Measurements from ENCODE around the gene PDE1C.

The PDE1C gene

GRCh38 chr7:32047801-32048200, 22.4 kb downstream of the PDE1C start:
- Histone ChIP-seq H3K4me1 (ENCODE audit: control insufficient read depth in 1 of 2, insufficient read depth in 2 of 2, low read length in 2 of 2) (no peaks in the 10 kb centered on the region), H3K27me3 (ENCODE audit: control insufficient read depth in 1 of 2, insufficient read depth in 2 of 2, low read length in 2 of 2) (no peaks in the 10 kb centered on the region), H3K9me3 (ENCODE audit: control insufficient read depth in 1 of 2, low read length in 2 of 2) (no peaks in the 10 kb centered on the region), H3K9ac (ENCODE audit: low read depth in 1 of 2, low read length in 2 of 2) (no peak overlapping the region), H3K4me3 (ENCODE audit: low read depth in 1 of 2, low read length in 2 of 2) (no peak overlapping the region), H3K27ac (ENCODE audit: low read depth, low read length) (no peak overlapping the region), H3K36me3 (ENCODE audit: control insufficient read depth in 1 of 2, insufficient read depth in 2 of 2, low read length in 2 of 2) (no peaks in the 10 kb centered on the region)

GRCh38 chr7:32047075-32047474, 23.1 kb downstream of the PDE1C start:
- no peak overlapping the region for H3K9ac ChIP-seq (ENCODE audit: low read depth in 1 of 2, low read length in 2 of 2)
- H3K9me3 ChIP-seq (ENCODE audit: control insufficient read depth in 1 of 2, low read length in 2 of 2), result no peaks in the 10 kb centered on the region
- H3K27me3 ChIP-seq (ENCODE audit: control insufficient read depth in 1 of 2, insufficient read depth in 2 of 2, low read length in 2 of 2), result no peaks in the 10 kb centered on the region
- H3K4me1 ChIP-seq (ENCODE audit: control insufficient read depth in 1 of 2, insufficient read depth in 2 of 2, low read length in 2 of 2), result no peaks in the 10 kb centered on the region
- no peaks in the 10 kb centered on the region for H3K36me3 ChIP-seq (ENCODE audit: control insufficient read depth in 1 of 2, insufficient read depth in 2 of 2, low read length in 2 of 2)
- H3K4me3 ChIP-seq (ENCODE audit: low read depth in 1 of 2, low read length in 2 of 2), result no peak overlapping the region
- no peak overlapping the region for H3K27ac ChIP-seq (ENCODE audit: low read depth, low read length)

- H3K9ac ChIP-seq (ENCODE audit: low read depth in 1 of 2, low read length in 2 of 2), result no peak overlapping the region
- no peaks in the 10 kb centered on the region for H3K4me1 ChIP-seq (ENCODE audit: control insufficient read depth in 1 of 2, insufficient read depth in 2 of 2, low read length in 2 of 2)
Observed at GRCh38 chr7:32045228-32045627, 25.0 kb downstream of the PDE1C start.

GRCh38 chr7:32044739-32045138, 25.5 kb downstream of the PDE1C start:
- Histone ChIP-seq H3K4me3 (ENCODE audit: low read depth in 1 of 2, low read length in 2 of 2) (no peak overlapping the region), H3K9ac (ENCODE audit: low read depth in 1 of 2, low read length in 2 of 2) (no peak overlapping the region), H3K27me3 (ENCODE audit: control insufficient read depth in 1 of 2, insufficient read depth in 2 of 2, low read length in 2 of 2) (no peaks in the 10 kb centered on the region), H3K36me3 (ENCODE audit: control insufficient read depth in 1 of 2, insufficient read depth in 2 of 2, low read length in 2 of 2) (no peaks in the 10 kb centered on the region), H3K9me3 (ENCODE audit: control insufficient read depth in 1 of 2, low read length in 2 of 2) (no peaks in the 10 kb centered on the region), H3K27ac (ENCODE audit: low read depth, low read length) (no peak overlapping the region), H3K4me1 (ENCODE audit: control insufficient read depth in 1 of 2, insufficient read depth in 2 of 2, low read length in 2 of 2) (no peaks in the 10 kb centered on the region)

More at GRCh38 chr7:32045228-32045627, 25.0 kb downstream of the PDE1C start:
- Histone ChIP-seq H3K27ac (ENCODE audit: low read depth, low read length) (no peak overlapping the region), H3K4me3 (ENCODE audit: low read depth in 1 of 2, low read length in 2 of 2) (no peak overlapping the region), H3K36me3 (ENCODE audit: control insufficient read depth in 1 of 2, insufficient read depth in 2 of 2, low read length in 2 of 2) (no peaks in the 10 kb centered on the region), H3K27me3 (ENCODE audit: control insufficient read depth in 1 of 2, insufficient read depth in 2 of 2, low read length in 2 of 2) (no peaks in the 10 kb centered on the region), H3K9me3 (ENCODE audit: control insufficient read depth in 1 of 2, low read length in 2 of 2) (no peaks in the 10 kb centered on the region)

GRCh38 chr7:32043688-32044087, 26.5 kb downstream of the PDE1C start:
- H3K36me3 ChIP-seq (ENCODE audit: control insufficient read depth in 1 of 2, insufficient read depth in 2 of 2, low read length in 2 of 2), result no peaks in the 10 kb centered on the region
- no peaks in the 10 kb centered on the region for H3K4me1 ChIP-seq (ENCODE audit: control insufficient read depth in 1 of 2, insufficient read depth in 2 of 2, low read length in 2 of 2)
- H3K4me3 ChIP-seq (ENCODE audit: low read depth in 1 of 2, low read length in 2 of 2), result no peak overlapping the region
- no peak overlapping the region for H3K9ac ChIP-seq (ENCODE audit: low read depth in 1 of 2, low read length in 2 of 2)
- no peaks in the 10 kb centered on the region for H3K27me3 ChIP-seq (ENCODE audit: control insufficient read depth in 1 of 2, insufficient read depth in 2 of 2, low read length in 2 of 2)
- H3K27ac ChIP-seq (ENCODE audit: low read depth, low read length), result no peak overlapping the region
- no peaks in the 10 kb centered on the region for H3K9me3 ChIP-seq (ENCODE audit: control insufficient read depth in 1 of 2, low read length in 2 of 2)

- Histone ChIP-seq H3K4me1 (ENCODE audit: control insufficient read depth in 1 of 2, insufficient read depth in 2 of 2, low read length in 2 of 2) (no peaks in the 10 kb centered on the region), H3K36me3 (ENCODE audit: control insufficient read depth in 1 of 2, insufficient read depth in 2 of 2, low read length in 2 of 2) (no peaks in the 10 kb centered on the region), H3K9ac (ENCODE audit: low read depth in 1 of 2, low read length in 2 of 2) (no peak overlapping the region), H3K9me3 (ENCODE audit: control insufficient read depth in 1 of 2, low read length in 2 of 2) (no peaks in the 10 kb centered on the region), H3K4me3 (ENCODE audit: low read depth in 1 of 2, low read length in 2 of 2) (no peak overlapping the region), H3K27ac (ENCODE audit: low read depth, low read length) (no peak overlapping the region), H3K27me3 (ENCODE audit: control insufficient read depth in 1 of 2, insufficient read depth in 2 of 2, low read length in 2 of 2) (no peaks in the 10 kb centered on the region)
Observed at GRCh38 chr7:32042900-32043299, 27.3 kb downstream of the PDE1C start.

GRCh38 chr7:32039000-32039756, 31.0 kb downstream of the PDE1C start:
- Histone ChIP-seq H3K9me3 (ENCODE audit: control insufficient read depth in 1 of 2, low read length in 2 of 2) (no peaks in the 10 kb centered on the region), H3K9ac (ENCODE audit: low read depth in 1 of 2, low read length in 2 of 2) (no peak overlapping the region), H3K36me3 (ENCODE audit: control insufficient read depth in 1 of 2, insufficient read depth in 2 of 2, low read length in 2 of 2) (no peaks in the 10 kb centered on the region), H3K4me1 (ENCODE audit: control insufficient read depth in 1 of 2, insufficient read depth in 2 of 2, low read length in 2 of 2) (no peaks in the 10 kb centered on the region), H3K27ac (ENCODE audit: low read depth, low read length) (no peak overlapping the region), H3K27me3 (ENCODE audit: control insufficient read depth in 1 of 2, insufficient read depth in 2 of 2, low read length in 2 of 2) (no peaks in the 10 kb centered on the region), H3K4me3 (ENCODE audit: low read depth in 1 of 2, low read length in 2 of 2) (no peak overlapping the region)

GRCh38 chr7:32037650-32038198, 32.5 kb downstream of the PDE1C start:
- Histone ChIP-seq H3K27me3 (ENCODE audit: control insufficient read depth in 1 of 2, insufficient read depth in 2 of 2, low read length in 2 of 2) (no peaks in the 10 kb centered on the region), H3K9ac (ENCODE audit: low read depth in 1 of 2, low read length in 2 of 2) (no peak overlapping the region), H3K4me1 (ENCODE audit: control insufficient read depth in 1 of 2, insufficient read depth in 2 of 2, low read length in 2 of 2) (no peaks in the 10 kb centered on the region), H3K4me3 (ENCODE audit: low read depth in 1 of 2, low read length in 2 of 2) (no peak overlapping the region), H3K36me3 (ENCODE audit: control insufficient read depth in 1 of 2, insufficient read depth in 2 of 2, low read length in 2 of 2) (no peaks in the 10 kb centered on the region), H3K27ac (ENCODE audit: low read depth, low read length) (no peak overlapping the region), H3K9me3 (ENCODE audit: control insufficient read depth in 1 of 2, low read length in 2 of 2) (no peaks in the 10 kb centered on the region)

- no peak overlapping the region for H3K9ac ChIP-seq (ENCODE audit: low read depth in 1 of 2, low read length in 2 of 2)
- H3K27me3 ChIP-seq (ENCODE audit: control insufficient read depth in 1 of 2, insufficient read depth in 2 of 2, low read length in 2 of 2), result no peaks in the 10 kb centered on the region
Observed at GRCh38 chr7:32036557-32036956, 33.6 kb downstream of the PDE1C start.

GRCh38 chr7:32034052-32034451, 36.2 kb downstream of the PDE1C start:
- Histone ChIP-seq H3K36me3 (ENCODE audit: control insufficient read depth in 1 of 2, insufficient read depth in 2 of 2, low read length in 2 of 2) (no peaks in the 10 kb centered on the region), H3K9me3 (ENCODE audit: control insufficient read depth in 1 of 2, low read length in 2 of 2) (no peaks in the 10 kb centered on the region), H3K27ac (ENCODE audit: low read depth, low read length) (no peak overlapping the region), H3K4me1 (ENCODE audit: control insufficient read depth in 1 of 2, insufficient read depth in 2 of 2, low read length in 2 of 2) (no peaks in the 10 kb centered on the region), H3K9ac (ENCODE audit: low read depth in 1 of 2, low read length in 2 of 2) (no peak overlapping the region), H3K27me3 (ENCODE audit: control insufficient read depth in 1 of 2, insufficient read depth in 2 of 2, low read length in 2 of 2) (no peaks in the 10 kb centered on the region), H3K4me3 (ENCODE audit: low read depth in 1 of 2, low read length in 2 of 2) (no peak overlapping the region)

More at GRCh38 chr7:32036557-32036956, 33.6 kb downstream of the PDE1C start:
- H3K4me3 ChIP-seq (ENCODE audit: low read depth in 1 of 2, low read length in 2 of 2), result no peak overlapping the region
- H3K4me1 ChIP-seq (ENCODE audit: control insufficient read depth in 1 of 2, insufficient read depth in 2 of 2, low read length in 2 of 2), result no peaks in the 10 kb centered on the region
- no peaks in the 10 kb centered on the region for H3K36me3 ChIP-seq (ENCODE audit: control insufficient read depth in 1 of 2, insufficient read depth in 2 of 2, low read length in 2 of 2)
- H3K9me3 ChIP-seq (ENCODE audit: control insufficient read depth in 1 of 2, low read length in 2 of 2), result no peaks in the 10 kb centered on the region
- no peak overlapping the region for H3K27ac ChIP-seq (ENCODE audit: low read depth, low read length)

Measured in duodenal mucosa (tissue), 2 donors.